HepG2 (cell line): ENCODE data around the gene KCNT1. TPM values are rescaled to one million over a fixed set of nuclear protein-coding genes. Genes with fewer than 3 reads are reported as not detected.

Source experiments
- ATAC-seq: fragments of 200-7000 bp; cut with Tn5 transposase; 3 replicates; pipeline ENCODE4 v1.9.1; 2020; ENCODE audit warnings: mild to moderate bottlenecking, moderate library complexity
- BruUV-seq: library from RNA; stranded (reverse); fragments of 400-500 nt; replicated peaks from 2 replicates; lab custom pipeline; 2021; lab: Mats Ljungman, UMichigan
- CTCF ChIA-PET: fragments of 300-600 bp; formaldehyde crosslinking; extraction: SDS; loops from one replicate; lab custom pipeline; 2021; ENCODE audit warnings: low total read pairs, inconsistent platforms, low intra/inter-chr PET ratio; lab: Yijun Ruan, JAX
- POLR2A ChIA-PET: fragments of 350-600 bp; sonication (Branson Sonifier 250); formaldehyde crosslinking; loops from one replicate; lab custom pipeline; 2020; ENCODE audit warnings: antibody characterized with exemption, inconsistent platforms; lab: Yijun Ruan, JAX
- DNase-seq: peaks from one replicate; pipeline ENCODE4 v3.0.0-alpha.2; 2015; ENCODE audit warnings: low spot score
- FAIRE-seq: peaks from 3 replicates; lab custom pipeline; 2011; peaks lifted over from hg19 to GRCh38; lab: Jason Lieb, UNC
- H2AFZ ChIP-seq: one replicate; pipeline ENCODE4 v1.6.1; 2011; ENCODE audit warnings: low read length, inconsistent platforms
- H3K27ac ChIP-seq: fragments of 300-600 bp; 3 replicates; pipeline ENCODE4 v1.8.0; 2011; ENCODE audit warnings: mixed run types, mild to moderate bottlenecking, mixed read lengths, low read length, inconsistent platforms; ENCODE audit not compliant: insufficient read depth; ENCODE audit errors: extremely low read length
- H3K27me3 ChIP-seq, 2 experiments: fragments of 200-600 bp in 1 of 2; 2 replicates in 1 of 2; 3 replicates in 1 of 2; pipeline versions ENCODE4 v1.6.0 to v1.8.0; 2011; ENCODE audit warnings: low read length in 2 of 2, mild to moderate bottlenecking in 2 of 2, moderate library complexity in 2 of 2, inconsistent platforms in 1 of 2; ENCODE audit not compliant: insufficient read depth in 2 of 2, control insufficient read depth in 1 of 2
- H3K36me3 ChIP-seq, 2 experiments: fragments of 200-600 bp in 1 of 2; replicated peaks in 1 of 2; 2 replicates in 1 of 2; 3 replicates in 1 of 2; pipeline versions ENCODE4 v1.5.1 to v1.8.0; 2011; ENCODE audit warnings: low read length in 2 of 2, inconsistent platforms in 1 of 2; ENCODE audit not compliant: insufficient read depth in 2 of 2, control insufficient read depth in 1 of 2
- H3K4me1 ChIP-seq: 2 replicates; pipeline ENCODE4 v1.5.1; 2012; ENCODE audit warnings: low read length, inconsistent platforms; ENCODE audit not compliant: insufficient read depth
- H3K4me2 ChIP-seq: 2 replicates; pipeline ENCODE4 v1.6.0; 2011; ENCODE audit warnings: low read depth, low read length, inconsistent platforms
- H3K4me3 ChIP-seq, 3 experiments: fragments of 200-600 bp in 1 of 3; sonication (generic), shearing (Covaris generic) in 1 of 3; replicated peaks in 1 of 3; 2 replicates each; pipeline ENCODE4 v1.5.1; 2011 to 2016; ENCODE audit warnings: low read length in 3 of 3, inconsistent platforms in 2 of 3, low read depth in 2 of 3, mild to moderate bottlenecking in 2 of 3, control low read depth in 1 of 3, mixed read lengths in 1 of 3; ENCODE audit not compliant: insufficient read depth in 1 of 3
- H3K79me2 ChIP-seq: one replicate; pipeline ENCODE4 v1.6.1; 2011; ENCODE audit warnings: low read length, inconsistent platforms; ENCODE audit not compliant: insufficient read depth
- H3K9ac ChIP-seq: 2 replicates; pipeline ENCODE4 v1.6.0; 2011; ENCODE audit warnings: mild to moderate bottlenecking, low read depth, low read length, inconsistent platforms; ENCODE audit not compliant: insufficient read depth
- H3K9me3 ChIP-seq: 2 replicates; pipeline ENCODE4 v1.5.1; 2012; ENCODE audit warnings: mild to moderate bottlenecking, low read length
- H4K20me1 ChIP-seq: 2 replicates; pipeline ENCODE4 v1.6.0; 2011; ENCODE audit warnings: inconsistent platforms, mild to moderate bottlenecking, low read length, moderate library complexity; ENCODE audit not compliant: insufficient read depth
- DR1 ChIP-seq: sonication (generic); formaldehyde crosslinking; IDR thresholded peaks from 2 replicates; pipeline ENCODE4 v1.8.0; 2021; ENCODE audit warnings: mild to moderate bottlenecking, missing genetic modification reagents, inconsistent platforms
- FOXO1 ChIP-seq: sonication (generic); formaldehyde crosslinking; IDR thresholded peaks from 2 replicates; pipeline ENCODE4 v1.4.0; 2020; ENCODE audit warnings: missing genetic modification reagents
- IKZF1 ChIP-seq: fragments of 450-650 bp; IDR thresholded peaks from 2 replicates; pipeline ENCODE4 v1.7.1; 2016
- SALL2 ChIP-seq: sonication (generic); formaldehyde crosslinking; IDR thresholded peaks from 2 replicates; pipeline ENCODE4 v1.8.1; 2023; ENCODE audit warnings: mild to moderate bottlenecking, missing genetic modification reagents, inconsistent platforms
- SNAI1 ChIP-seq: sonication (generic); formaldehyde crosslinking; IDR thresholded peaks from 2 replicates; pipeline ENCODE4 v1.5.0; 2020; ENCODE audit warnings: mild to moderate bottlenecking, missing genetic modification reagents, borderline replicate concordance
- SP2 ChIP-seq: sonication (generic); formaldehyde crosslinking; IDR thresholded peaks from 2 replicates; pipeline ENCODE4 v1.5.1; 2020; ENCODE audit warnings: mild to moderate bottlenecking, missing genetic modification reagents
- TCF7 ChIP-seq: sonication (generic); IDR thresholded peaks from 2 replicates; pipeline ENCODE4 v1.6.1; 2016; ENCODE audit warnings: antibody characterized with exemption, low read depth
- ZMAT5 ChIP-seq: sonication (generic); formaldehyde crosslinking; IDR thresholded peaks from 2 replicates; pipeline ENCODE4 v1.5.0; 2020; ENCODE audit warnings: mild to moderate bottlenecking, low read depth, missing genetic modification reagents, borderline replicate concordance
- ZNF121 ChIP-seq: sonication (generic); formaldehyde crosslinking; IDR thresholded peaks from 2 replicates; pipeline ENCODE4 v1.5.0; 2020; ENCODE audit warnings: mild to moderate bottlenecking, missing genetic modification reagents
- ZNF282 ChIP-seq: fragments of 450-650 bp; IDR thresholded peaks from 2 replicates; pipeline ENCODE4 v1.6.1; 2018; ENCODE audit not compliant: partially characterized antibody
- ZNF44 ChIP-seq: sonication (generic); formaldehyde crosslinking; IDR thresholded peaks from 2 replicates; pipeline ENCODE4 v1.5.1; 2020; ENCODE audit warnings: mild to moderate bottlenecking, missing genetic modification reagents
- ZNF580 ChIP-seq: IDR thresholded peaks from 2 replicates; pipeline ENCODE4 v1.6.1; 2016; ENCODE audit warnings: low read depth, borderline replicate concordance
- ZNF672 ChIP-seq: sonication (generic); formaldehyde crosslinking; IDR thresholded peaks from 2 replicates; pipeline ENCODE4 v1.8.1; 2022; ENCODE audit warnings: missing genetic modification reagents
- WGBS: methylation state at CpG from one replicate; pipeline ENCODE4 v1.1.6; 2017; ENCODE audit warnings: low lambda C conversion rate; 5-methylcytosine and 5-hydroxymethylcytosine counted together
- in situ Hi-C: cut with HindIII; loops from 2 replicates; pipeline ENCODE4 v1.10.0; 2017; ENCODE audit warnings: low pct_unique_long_range_greater_than_20kb; ENCODE audit not compliant: extremely low pct_ligation_motif_present
- intact Hi-C: fragments of 100-400 bp; cut with micrococcal nuclease; formaldehyde crosslinking; loops from one replicate; pipeline ENCODE4 v1.10.0; 2022; ENCODE audit not compliant: unreplicated experiment
- polyA plus RNA-seq, 8 experiments: library from polyadenylated mRNA; depleted of rRNA in 3 of 8; stranded (reverse) in 7 of 8; unstranded in 1 of 8; fragments of >200 nt; fragmentation: Illumina TruSeq in 4 of 8; extraction: Trizol in 4 of 8; gene quantifications; 2 replicates each; pipeline versions ENCODE4 v1.2.1 to v1.2.3, GENCODE V29; 2011 to 2016; ENCODE audit warnings: low read depth in 4 of 8, missing spikeins in 1 of 8, mixed read lengths in 1 of 8; ENCODE audit not compliant: insufficient read depth in 1 of 8
- total RNA-seq, 5 experiments: library from RNA; depleted of rRNA; stranded (reverse); fragments of >200 nt; fragmentation: Illumina TruSeq; extraction: Trizol; gene quantifications; 2 replicates each; pipeline ENCODE4 v1.2.3, GENCODE V29; 2016; ENCODE audit warnings: low read depth in 1 of 5
- TF ChIP-seq, protein P1 (sequence below), 2 experiments: IDR thresholded peaks; 2 replicates each; pipeline ENCODE4 v1.6.1; 2011 to 2012; ENCODE audit warnings: low read length in 2 of 2, borderline replicate concordance in 1 of 2, low read depth in 1 of 2, mild to moderate bottlenecking in 1 of 2, moderate library complexity in 1 of 2
- TF ChIP-seq, protein P2 (sequence below): sonication (generic); formaldehyde crosslinking; IDR thresholded peaks from 2 replicates; pipeline ENCODE4 v1.8.1; 2023; ENCODE audit warnings: mild to moderate bottlenecking, missing genetic modification reagents

Gene KCNT1
- total and polyA plus RNA-seq, 2 of the 13 experiments (the other 11 are each of a cell fraction or from before 2014, with no cell fraction given), result not detected

DNA sequence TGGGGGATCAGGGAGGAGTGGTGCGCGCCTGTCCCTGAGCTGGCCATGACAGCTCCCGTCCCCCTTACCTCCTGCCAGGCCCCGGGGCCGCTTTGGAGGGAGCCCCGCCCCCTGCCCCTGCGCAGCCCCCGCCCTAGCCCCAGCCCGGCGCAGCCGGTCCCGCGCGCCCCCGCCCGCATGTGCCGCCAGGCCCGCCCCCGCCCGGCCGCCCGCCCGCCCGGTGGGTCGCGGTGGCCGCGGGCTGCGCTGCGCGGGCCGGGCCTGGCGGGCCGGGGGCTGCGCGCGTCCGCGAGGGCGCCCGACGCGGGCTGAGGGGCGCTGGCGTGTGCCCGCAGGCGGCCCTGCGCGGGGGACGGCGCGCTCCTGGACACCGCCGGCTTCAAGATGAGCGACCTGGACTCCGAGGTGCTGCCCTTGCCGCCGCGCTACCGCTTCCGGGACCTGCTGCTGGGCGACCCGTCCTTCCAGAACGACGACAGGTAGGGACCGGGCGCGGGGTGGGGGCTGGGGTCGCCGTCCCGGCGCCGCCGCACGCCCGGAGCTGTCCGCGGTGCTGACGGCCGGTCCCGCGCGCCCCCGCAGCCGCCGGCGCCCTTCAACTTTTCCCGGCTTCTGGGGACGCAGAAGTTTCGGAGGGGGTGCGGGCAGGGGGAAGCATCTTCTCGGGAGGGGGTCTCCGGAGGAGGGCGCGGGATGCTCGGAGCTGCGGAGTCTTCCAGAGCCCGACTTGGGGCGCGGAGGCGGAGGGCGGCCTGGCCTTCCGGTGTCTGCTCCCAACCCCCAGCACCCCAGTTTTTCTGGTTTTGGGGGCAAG lies 12.5 kb downstream of the KCNT1 start (continued):
- TF ChIP-seq, protein P1, sequence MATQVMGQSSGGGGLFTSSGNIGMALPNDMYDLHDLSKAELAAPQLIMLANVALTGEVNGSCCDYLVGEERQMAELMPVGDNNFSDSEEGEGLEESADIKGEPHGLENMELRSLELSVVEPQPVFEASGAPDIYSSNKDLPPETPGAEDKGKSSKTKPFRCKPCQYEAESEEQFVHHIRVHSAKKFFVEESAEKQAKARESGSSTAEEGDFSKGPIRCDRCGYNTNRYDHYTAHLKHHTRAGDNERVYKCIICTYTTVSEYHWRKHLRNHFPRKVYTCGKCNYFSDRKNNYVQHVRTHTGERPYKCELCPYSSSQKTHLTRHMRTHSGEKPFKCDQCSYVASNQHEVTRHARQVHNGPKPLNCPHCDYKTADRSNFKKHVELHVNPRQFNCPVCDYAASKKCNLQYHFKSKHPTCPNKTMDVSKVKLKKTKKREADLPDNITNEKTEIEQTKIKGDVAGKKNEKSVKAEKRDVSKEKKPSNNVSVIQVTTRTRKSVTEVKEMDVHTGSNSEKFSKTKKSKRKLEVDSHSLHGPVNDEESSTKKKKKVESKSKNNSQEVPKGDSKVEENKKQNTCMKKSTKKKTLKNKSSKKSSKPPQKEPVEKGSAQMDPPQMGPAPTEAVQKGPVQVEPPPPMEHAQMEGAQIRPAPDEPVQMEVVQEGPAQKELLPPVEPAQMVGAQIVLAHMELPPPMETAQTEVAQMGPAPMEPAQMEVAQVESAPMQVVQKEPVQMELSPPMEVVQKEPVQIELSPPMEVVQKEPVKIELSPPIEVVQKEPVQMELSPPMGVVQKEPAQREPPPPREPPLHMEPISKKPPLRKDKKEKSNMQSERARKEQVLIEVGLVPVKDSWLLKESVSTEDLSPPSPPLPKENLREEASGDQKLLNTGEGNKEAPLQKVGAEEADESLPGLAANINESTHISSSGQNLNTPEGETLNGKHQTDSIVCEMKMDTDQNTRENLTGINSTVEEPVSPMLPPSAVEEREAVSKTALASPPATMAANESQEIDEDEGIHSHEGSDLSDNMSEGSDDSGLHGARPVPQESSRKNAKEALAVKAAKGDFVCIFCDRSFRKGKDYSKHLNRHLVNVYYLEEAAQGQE (IDR thresholded peaks at IDR 0.05; ENCODE audit: borderline replicate concordance in 1 of 2, low read depth in 1 of 2, low read length in 2 of 2), result peak; percentile 83 to 89
- no peak for TF ChIP-seq FOXO1 (CRISPR knock-in tag)
- TF ChIP-seq, protein P2, sequence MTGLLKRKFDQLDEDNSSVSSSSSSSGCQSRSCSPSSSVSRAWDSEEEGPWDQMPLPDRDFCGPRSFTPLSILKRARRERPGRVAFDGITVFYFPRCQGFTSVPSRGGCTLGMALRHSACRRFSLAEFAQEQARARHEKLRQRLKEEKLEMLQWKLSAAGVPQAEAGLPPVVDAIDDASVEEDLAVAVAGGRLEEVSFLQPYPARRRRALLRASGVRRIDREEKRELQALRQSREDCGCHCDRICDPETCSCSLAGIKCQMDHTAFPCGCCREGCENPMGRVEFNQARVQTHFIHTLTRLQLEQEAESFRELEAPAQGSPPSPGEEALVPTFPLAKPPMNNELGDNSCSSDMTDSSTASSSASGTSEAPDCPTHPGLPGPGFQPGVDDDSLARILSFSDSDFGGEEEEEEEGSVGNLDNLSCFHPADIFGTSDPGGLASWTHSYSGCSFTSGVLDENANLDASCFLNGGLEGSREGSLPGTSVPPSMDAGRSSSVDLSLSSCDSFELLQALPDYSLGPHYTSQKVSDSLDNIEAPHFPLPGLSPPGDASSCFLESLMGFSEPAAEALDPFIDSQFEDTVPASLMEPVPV (CRISPR knock-in tag), result no peak

- FAIRE-seq (no peak), DNase-seq (no peak), ATAC-seq (no peak)
- 31% methylated on average over 17 of the region's 23 CpGs for WGBS
- Histone ChIP-seq H3K79me2 (no peaks in the 10 kb centered on the region), H3K9ac (no peak overlapping the region), H3K36me3 (no peaks in the 10 kb centered on the region), H2AFZ (no peak overlapping the region), H3K27ac (no peak overlapping the region), H3K27me3 (peaks cover 18 to 79% of the 10 kb centered on the region in 2 experiments; a peak in 4 of 5 replicates), H3K4me1 (no peaks in the 10 kb centered on the region), H3K9me3 (no peaks in the 10 kb centered on the region), H3K4me2 (no peak overlapping the region), H4K20me1 (peaks cover 10% of the 10 kb centered on the region; the same call in 1 of the 2 replicates), H3K4me3 (no peak overlapping the region)
- intact Hi-C loops (no loop called here), in situ Hi-C loops (no loop called here)
- TF ChIP-seq DR1 (no peak), ZNF282 (no peak), SNAI1 (CRISPR knock-in tag) (no peak), SALL2 (CRISPR knock-in tag) (no peak), ZNF121 (CRISPR knock-in tag) (no peak), ZMAT5 (no peak), ZNF672 (no peak), ZNF44 (no peak), IKZF1 (no peak), ZNF580 (CRISPR knock-in tag) (no peak), SP2 (CRISPR knock-in tag) (no peak), TCF7 (no peak)
- no TSS peak for BruUV-seq
- ChIA-PET POLR2A (no interaction called here), CTCF (no interaction called here)
These were observed 13.1 kb downstream of the KCNT1 start for GRCh38 chr9:135715056-135715595.
